DND-41 (cell line): Measurements from ENCODE around the gene NKX3-2.

Experiments
- EZH2 ChIP-seq: IDR thresholded peaks from 3 replicates; pipeline ENCODE4 v1.6.1; 2012; ENCODE audit warnings: borderline replicate concordance, low read depth, mild to moderate bottlenecking, moderate library complexity, low read length, inconsistent platforms; ENCODE audit not compliant: severe bottlenecking
- TF ChIP-seq, protein P1 (sequence below): IDR thresholded peaks from 2 replicates; pipeline ENCODE4 v1.5.1; 2012; ENCODE audit warnings: borderline replicate concordance, low read length, moderate library complexity, mild to moderate bottlenecking; ENCODE audit not compliant: poor library complexity, severe bottlenecking; ENCODE audit errors: extremely low read depth

DNA sequence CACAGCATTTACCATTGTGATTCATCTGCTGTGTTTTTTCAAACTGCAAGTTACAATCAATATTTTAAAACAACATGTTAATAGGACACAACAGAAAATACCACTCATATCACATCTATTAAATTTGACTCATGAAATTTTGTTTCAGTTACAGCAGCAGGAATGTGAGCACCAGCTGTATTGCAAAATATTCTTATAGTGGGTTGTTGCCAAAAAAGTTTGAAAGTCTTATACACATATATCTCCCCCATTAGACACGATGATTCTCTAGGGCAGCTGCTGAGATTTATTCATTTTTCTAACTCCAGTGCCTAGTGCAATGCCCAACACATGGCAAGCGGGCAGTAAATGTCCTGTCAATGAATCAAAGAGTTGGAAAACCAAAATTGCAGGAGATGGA is 26.6 kb upstream of the NKX3-2 start:
- TF ChIP-seq, protein P1, sequence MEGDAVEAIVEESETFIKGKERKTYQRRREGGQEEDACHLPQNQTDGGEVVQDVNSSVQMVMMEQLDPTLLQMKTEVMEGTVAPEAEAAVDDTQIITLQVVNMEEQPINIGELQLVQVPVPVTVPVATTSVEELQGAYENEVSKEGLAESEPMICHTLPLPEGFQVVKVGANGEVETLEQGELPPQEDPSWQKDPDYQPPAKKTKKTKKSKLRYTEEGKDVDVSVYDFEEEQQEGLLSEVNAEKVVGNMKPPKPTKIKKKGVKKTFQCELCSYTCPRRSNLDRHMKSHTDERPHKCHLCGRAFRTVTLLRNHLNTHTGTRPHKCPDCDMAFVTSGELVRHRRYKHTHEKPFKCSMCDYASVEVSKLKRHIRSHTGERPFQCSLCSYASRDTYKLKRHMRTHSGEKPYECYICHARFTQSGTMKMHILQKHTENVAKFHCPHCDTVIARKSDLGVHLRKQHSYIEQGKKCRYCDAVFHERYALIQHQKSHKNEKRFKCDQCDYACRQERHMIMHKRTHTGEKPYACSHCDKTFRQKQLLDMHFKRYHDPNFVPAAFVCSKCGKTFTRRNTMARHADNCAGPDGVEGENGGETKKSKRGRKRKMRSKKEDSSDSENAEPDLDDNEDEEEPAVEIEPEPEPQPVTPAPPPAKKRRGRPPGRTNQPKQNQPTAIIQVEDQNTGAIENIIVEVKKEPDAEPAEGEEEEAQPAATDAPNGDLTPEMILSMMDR, result no peak
- no peak for TF ChIP-seq EZH2
